PC-9 (cell line): ENCODE measurements around the gene CELF2. TPM values are rescaled to one million over a fixed set of nuclear protein-coding genes. Genes with fewer than 3 reads are reported as not detected.
"Not testable (repeated sequence)": the region's sequence is repeated elsewhere in the genome, so short reads cannot be mapped to it uniquely, and the experiment has no call there.

Experiments
- BruUV-seq: library from RNA; stranded (reverse); fragments of 400-500 nt; replicated peaks from 2 replicates; lab custom pipeline; 2021; lab: Mats Ljungman, UMichigan
- CTCF ChIA-PET: fragments of 300-600 bp; sonication (Branson Sonifier 250); formaldehyde crosslinking; loops from one replicate; lab custom pipeline; 2022; ENCODE audit warnings: antibody characterized with exemption; lab: Charles Lee
- POLR2A ChIA-PET: fragments of 300-600 bp; sonication (Branson Sonifier 250); formaldehyde crosslinking; loops from one replicate; lab custom pipeline; 2022; ENCODE audit warnings: antibody characterized with exemption; ENCODE audit not compliant: unreplicated experiment; lab: Charles Lee
- DNase-seq, 2 experiments: peaks; one replicate each; pipeline versions ENCODE4 v3.0.0 to v3.0.0-alpha.2; 2015 to 2022; ENCODE audit warnings: mixed read lengths in 1 of 2
- H2AFZ ChIP-seq: fragments of 200-600 bp; sonication (generic); 2 replicates; pipeline ENCODE4 v1.8.1; 2017; ENCODE audit warnings: antibody characterized with exemption
- H3F3A ChIP-seq: fragments of 200-600 bp; sonication (generic); 2 replicates; pipeline ENCODE4 v1.8.1; 2017; ENCODE audit warnings: antibody characterized with exemption, mild to moderate bottlenecking, low read depth; ENCODE audit not compliant: insufficient read depth
- H3K27ac ChIP-seq: fragments of 200-600 bp; sonication (generic); 2 replicates; pipeline ENCODE4 v1.6.1; 2016; ENCODE audit warnings: mixed run types
- H3K27me3 ChIP-seq: fragments of 200-600 bp; sonication (generic); 2 replicates; pipeline ENCODE4 v1.6.1; 2016; ENCODE audit warnings: low read depth, mixed run types; ENCODE audit not compliant: insufficient read depth
- H3K36me3 ChIP-seq: fragments of 200-600 bp; sonication (generic); 2 replicates; pipeline ENCODE4 v1.6.1; 2016; ENCODE audit warnings: low read depth, mixed run types
- H3K4me1 ChIP-seq: fragments of 200-600 bp; sonication (generic); replicated peaks from 2 replicates; pipeline ENCODE4 v1.6.1; 2016; ENCODE audit warnings: mixed run types; ENCODE audit not compliant: insufficient read depth
- H3K4me2 ChIP-seq: fragments of 200-600 bp; sonication (generic); 2 replicates; pipeline ENCODE4 v1.6.1; 2017; ENCODE audit warnings: mixed run types
- H3K4me3 ChIP-seq: fragments of 200-600 bp; sonication (generic); 2 replicates; pipeline ENCODE4 v1.6.1; 2016; ENCODE audit warnings: mixed run types
- H3K79me2 ChIP-seq: fragments of 200-600 bp; sonication (generic); 2 replicates; pipeline ENCODE4 v1.6.1; 2017; ENCODE audit warnings: low read depth, mixed run types
- H3K9me2 ChIP-seq: fragments of 200-600 bp; sonication (generic); 2 replicates; pipeline ENCODE4 v1.8.1; 2017; ENCODE audit warnings: mild to moderate bottlenecking; ENCODE audit not compliant: insufficient read depth
- H3K9me3 ChIP-seq: fragments of 200-600 bp; sonication (generic); 2 replicates; pipeline ENCODE4 v1.8.1; 2016; ENCODE audit warnings: low read depth; ENCODE audit not compliant: insufficient read depth
- H4K20me1 ChIP-seq: fragments of 200-600 bp; sonication (generic); 2 replicates; pipeline ENCODE4 v1.8.1; 2017; ENCODE audit not compliant: insufficient read depth
- CTCF ChIP-seq: fragments of 200-600 bp; sonication (generic); conservative IDR thresholded peaks from 2 replicates; pipeline ENCODE4 v1.6.1; 2017; ENCODE audit warnings: mixed run types, antibody characterized with exemption, mild to moderate bottlenecking, moderate library complexity
- EZH2 ChIP-seq: fragments of 200-600 bp; sonication (generic); IDR thresholded peaks from 2 replicates; pipeline ENCODE4 v1.8.0; 2017; ENCODE audit warnings: antibody characterized with exemption, low read depth
- intact Hi-C: fragments of 100-400 bp; cut with micrococcal nuclease; formaldehyde crosslinking; loops from one replicate; pipeline ENCODE4 v1.10.0; 2022; ENCODE audit not compliant: unreplicated experiment
- total RNA-seq: library from RNA; stranded (reverse); gene quantifications from 2 replicates; pipeline ENCODE4 v1.2.3, GENCODE V29; 2021

CELF2 gene
- total RNA-seq, 1 experiment from 2014 or later = not detected

GRCh38 chr10:11184093-11184492 is 166.4 kb downstream of the CELF2 start:
- ChIA-PET POLR2A (no interaction called here), CTCF (no interaction called here)
- DNase-seq = no peak
- no peaks in the 10 kb centered on the region for H3K36me3 ChIP-seq
- H3F3A ChIP-seq = no peaks in the 10 kb centered on the region
- H4K20me1 ChIP-seq = no peaks in the 10 kb centered on the region
- H3K9me3 ChIP-seq = no peaks in the 10 kb centered on the region
- no peak overlapping the region for H2AFZ ChIP-seq
- no peaks in the 10 kb centered on the region for H3K9me2 ChIP-seq
- BruUV-seq = no TSS peak
- H3K4me1 ChIP-seq = no peaks in the 10 kb centered on the region
- H3K27me3 ChIP-seq = peaks cover 44% of the 10 kb centered on the region
- no peak overlapping the region for H3K4me2 ChIP-seq
- intact Hi-C loops = no loop called here
- no peaks in the 10 kb centered on the region for H3K79me2 ChIP-seq
- TF ChIP-seq CTCF (no peak), EZH2 (no peak)
- H3K4me3 ChIP-seq = no peak overlapping the region
- H3K27ac ChIP-seq = no peak overlapping the region

GRCh38 chr10:11185128-11185665 is 167.5 kb downstream of the CELF2 start:
- H3K4me1 ChIP-seq, H3K79me2 ChIP-seq, H3K27ac ChIP-seq, DNase-seq, H3K4me3 ChIP-seq, H3K4me2 ChIP-seq, CTCF ChIA-PET, POLR2A ChIA-PET, H3K9me3 ChIP-seq, H2AFZ ChIP-seq, BruUV-seq, H3K36me3 ChIP-seq, H3F3A ChIP-seq, H3K9me2 ChIP-seq, H4K20me1 ChIP-seq, intact Hi-C loops: not testable (repeated sequence)
- peaks cover 36% of the 10 kb centered on the region for H3K27me3 ChIP-seq

GRCh38 chr10:11186374-11186773 is 168.7 kb downstream of the CELF2 start:
- Histone ChIP-seq H3K4me2 (no peak overlapping the region), H3K79me2 (no peaks in the 10 kb centered on the region), H3K4me1 (no peaks in the 10 kb centered on the region), H3K9me2 (no peaks in the 10 kb centered on the region), H3K36me3 (no peaks in the 10 kb centered on the region), H3K9me3 (no peaks in the 10 kb centered on the region), H3K27me3 (peaks cover 28% of the 10 kb centered on the region), H3K4me3 (no peak overlapping the region), H4K20me1 (no peaks in the 10 kb centered on the region), H2AFZ (no peak overlapping the region), H3K27ac (no peak overlapping the region), H3F3A (no peaks in the 10 kb centered on the region)
- BruUV-seq = no TSS peak
- TF ChIP-seq EZH2 = no peak
- TF ChIP-seq CTCF = no peak
- DNase-seq = no peak
- POLR2A ChIA-PET = no interaction called here
- intact Hi-C loops = no loop called here
- CTCF ChIA-PET = no interaction called here
